Measurements from ENCODE around the gene SFMBT2. TPM values are rescaled to one million over a fixed set of nuclear protein-coding genes. Genes with fewer than 3 reads are reported as not detected.
"Not testable (repeated sequence)": the region's sequence is repeated elsewhere in the genome, so short reads cannot be mapped to it uniquely, and the experiment has no call there.

SFMBT2 gene
- total RNA-seq, 1 donor from 2014 or later: 7.0 TPM

- TF ChIP-seq CTCF (conservative IDR thresholded peaks at IDR 0.05): no peak
- Mint-ChIP-seq H3K27ac (ENCODE audit: unreplicated experiment) (no peak overlapping the region), H3K36me3 (ENCODE audit: low read depth) (peaks cover 10% of the 10 kb centered on the region), H3K4me3 (no peak overlapping the region), H3K27me3 (ENCODE audit: low read depth) (no peaks in the 10 kb centered on the region), H3K9me3 (no peaks in the 10 kb centered on the region), H3K4me1 (peaks cover 3% of the 10 kb centered on the region)
- DNase-seq (ENCODE audit: low read depth, low spot score): no peak
These were observed 225.5 kb downstream of the SFMBT2 start for GRCh38 chr10:7185367-7185690.

- Mint-ChIP-seq H3K4me3 (no peak overlapping the region), H3K4me1 (peaks cover 3% of the 10 kb centered on the region), H3K36me3 (ENCODE audit: low read depth) (peaks cover 10% of the 10 kb centered on the region), H3K27ac (ENCODE audit: unreplicated experiment) (no peak overlapping the region), H3K9me3 (no peaks in the 10 kb centered on the region), H3K27me3 (ENCODE audit: low read depth) (no peaks in the 10 kb centered on the region)
- no peak for DNase-seq (ENCODE audit: low read depth, low spot score)
- no peak for TF ChIP-seq CTCF (conservative IDR thresholded peaks at IDR 0.05)
These were observed 226.0 kb downstream of the SFMBT2 start for GRCh38 chr10:7184660-7185366.

DNA sequence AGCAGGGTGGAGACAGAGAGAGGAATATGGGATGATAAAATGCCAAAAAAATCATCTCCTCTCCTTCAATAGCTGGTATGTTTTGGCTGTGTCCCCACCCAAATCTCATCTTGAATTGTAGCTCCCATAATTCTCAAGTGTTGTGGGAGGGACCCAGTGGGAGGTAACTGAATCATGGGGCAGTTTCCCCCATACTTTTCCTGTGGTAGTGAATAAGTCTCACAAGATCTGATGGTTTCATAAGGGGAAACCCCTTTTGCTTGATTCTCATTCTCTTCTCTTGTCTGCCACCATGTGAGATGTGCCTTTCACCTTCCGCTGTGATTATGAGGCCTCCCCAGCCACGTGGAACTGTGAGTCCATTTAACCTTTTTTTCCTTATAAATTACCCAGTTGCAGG lies 226.7 kb downstream of the SFMBT2 start:
- not testable (repeated sequence) for H3K27ac Mint-ChIP-seq (ENCODE audit: unreplicated experiment); H3K4me1 Mint-ChIP-seq; H3K36me3 Mint-ChIP-seq (ENCODE audit: low read depth); H3K4me3 Mint-ChIP-seq; H3K9me3 Mint-ChIP-seq; DNase-seq (ENCODE audit: low read depth, low spot score); H3K27me3 Mint-ChIP-seq (ENCODE audit: low read depth)

DNA sequence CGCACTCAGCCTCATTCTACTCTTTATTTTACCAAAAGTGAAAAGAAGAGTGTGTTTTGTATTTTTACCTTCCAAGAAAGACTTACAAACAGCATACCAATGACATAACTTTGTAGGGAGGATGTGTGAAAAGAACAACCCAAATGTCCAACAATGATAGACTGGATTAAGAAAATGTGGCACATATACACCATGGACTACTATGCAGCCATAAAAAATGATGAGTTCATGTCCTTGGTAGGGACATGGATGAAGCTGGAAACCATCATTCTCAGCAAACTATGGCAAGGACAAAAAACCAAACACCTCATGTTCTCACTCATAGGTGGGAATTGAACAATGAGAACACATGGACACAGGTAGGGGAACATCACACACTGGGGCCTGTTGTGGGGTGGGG lies 228.5 kb downstream of the SFMBT2 start:
- not testable (repeated sequence) for H3K27me3 Mint-ChIP-seq (ENCODE audit: low read depth); H3K36me3 Mint-ChIP-seq (ENCODE audit: low read depth); H3K9me3 Mint-ChIP-seq; H3K4me1 Mint-ChIP-seq; H3K4me3 Mint-ChIP-seq; H3K27ac Mint-ChIP-seq (ENCODE audit: unreplicated experiment); DNase-seq (ENCODE audit: low read depth, low spot score)

- no peak for TF ChIP-seq CTCF (conservative IDR thresholded peaks at IDR 0.05)
- no peaks in the 10 kb centered on the region for H3K27me3 Mint-ChIP-seq (ENCODE audit: low read depth)
- H3K9me3 Mint-ChIP-seq: no peaks in the 10 kb centered on the region
- no peak overlapping the region for H3K27ac Mint-ChIP-seq (ENCODE audit: unreplicated experiment)
- peaks cover 10% of the 10 kb centered on the region for H3K36me3 Mint-ChIP-seq (ENCODE audit: low read depth)
- H3K4me3 Mint-ChIP-seq: no peak overlapping the region
- no peak for DNase-seq (ENCODE audit: low read depth, low spot score)
- peaks cover 3% of the 10 kb centered on the region for H3K4me1 Mint-ChIP-seq
These were observed 229.4 kb downstream of the SFMBT2 start for GRCh38 chr10:7181420-7181819.

GRCh38 chr10:7179536-7179935 lies 231.3 kb downstream of the SFMBT2 start:
- no peaks in the 10 kb centered on the region for H3K9me3 Mint-ChIP-seq

More at GRCh38 chr10:7179536-7179935, 231.3 kb downstream of the SFMBT2 start:
- no peak overlapping the region for H3K4me3 Mint-ChIP-seq
- TF ChIP-seq CTCF (conservative IDR thresholded peaks at IDR 0.05): no peak
- no peaks in the 10 kb centered on the region for H3K4me1 Mint-ChIP-seq
- no peak overlapping the region for H3K27ac Mint-ChIP-seq (ENCODE audit: unreplicated experiment)
- H3K27me3 Mint-ChIP-seq (ENCODE audit: low read depth): no peaks in the 10 kb centered on the region
- peaks cover 13% of the 10 kb centered on the region for H3K36me3 Mint-ChIP-seq (ENCODE audit: low read depth)
- no peak for DNase-seq (ENCODE audit: low read depth, low spot score)
